NCI-H524 (cell line): Measurements from ENCODE around the gene QSOX1.

Experiments used
- DNase-seq, 2 experiments: peaks; one replicate each; lab custom pipeline; 2025; lab: John Stamatoyannopoulos, UW

QSOX1 gene

GRCh38 chr1:180234369-180235076, 79.9 kb downstream of the QSOX1 start:
- peak in 1 of 2 experiments; percentile 42 for DNase-seq

GRCh38 chr1:180235077-180235501, 80.4 kb downstream of the QSOX1 start:
- DNase-seq: no peak

- DNase-seq: peak in 1 of 2 experiments; percentile 40
Observed at GRCh38 chr1:180235502-180236239, 81.0 kb downstream of the QSOX1 start.

- no peak for DNase-seq
Observed at GRCh38 chr1:180236698-180237509, 82.2 kb downstream of the QSOX1 start.

GRCh38 chr1:180237869-180238476, 83.3 kb downstream of the QSOX1 start:
- DNase-seq: no peak

- no peak for DNase-seq
Observed at GRCh38 chr1:180238675-180239074, 84.0 kb downstream of the QSOX1 start.

GRCh38 chr1:180239145-180240096, 84.8 kb downstream of the QSOX1 start:
- no peak for DNase-seq

GRCh38 chr1:180241716-180242544, 87.3 kb downstream of the QSOX1 start:
- DNase-seq: no peak

GRCh38 chr1:180243517-180244221, 89.0 kb downstream of the QSOX1 start:
- DNase-seq: peak in 1 of 2 experiments; percentile 58

- no peak for DNase-seq
Observed at GRCh38 chr1:180244840-180245239, 90.2 kb downstream of the QSOX1 start.

GRCh38 chr1:180246579-180246978, 91.9 kb downstream of the QSOX1 start:
- no peak for DNase-seq

- DNase-seq: no peak
Observed at GRCh38 chr1:180247061-180247460, 92.4 kb downstream of the QSOX1 start.

- DNase-seq: no peak
Observed at GRCh38 chr1:180247580-180247979, 92.9 kb downstream of the QSOX1 start.

GRCh38 chr1:180248176-180248575, 93.5 kb downstream of the QSOX1 start:
- DNase-seq: no peak

GRCh38 chr1:180248731-180249681, 94.3 kb downstream of the QSOX1 start:
- DNase-seq: peak; percentile 36 to 88

- DNase-seq: no peak
Observed at GRCh38 chr1:180249725-180250498, 95.2 kb downstream of the QSOX1 start.

- DNase-seq: no peak
Observed at GRCh38 chr1:180250499-180250770, 95.8 kb downstream of the QSOX1 start.
